Measurements from ENCODE around the gene SOCS1. TPM values are rescaled to one million over a fixed set of nuclear protein-coding genes. Genes with fewer than 3 reads are reported as not detected.

SOCS1 gene
- total and polyA plus RNA-seq, 2 of the 4 experiments (the other 2 are of a cell fraction) = 2.0 to 22.0 TPM

DNA sequence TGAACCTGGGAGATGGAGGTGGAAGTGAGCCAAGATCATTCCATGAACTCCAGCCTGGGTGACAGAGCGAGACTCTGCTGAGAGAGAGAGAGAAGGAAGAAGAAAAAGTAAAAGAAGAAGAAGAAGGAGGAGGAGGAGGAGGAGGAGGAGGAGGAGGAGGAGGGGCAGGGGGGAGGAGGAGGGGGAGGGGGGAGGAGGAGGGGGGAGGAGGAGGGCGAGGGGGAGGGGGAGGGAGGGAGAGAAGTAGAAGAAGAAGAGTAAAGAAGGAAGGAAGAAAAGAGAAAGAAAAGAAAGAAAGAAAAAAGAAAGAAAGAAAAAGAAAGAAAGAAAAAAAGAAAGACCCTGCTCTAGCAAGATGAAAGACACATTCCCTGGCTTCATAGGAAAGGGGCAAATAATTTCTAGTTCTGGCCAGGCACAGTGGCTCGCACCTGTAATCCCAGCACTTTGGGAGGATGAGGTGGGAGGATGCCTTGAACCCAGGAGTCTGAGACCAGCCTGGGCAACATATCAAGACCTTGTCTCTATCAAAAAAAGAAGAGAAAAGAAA is 23.6 kb downstream of the SOCS1 start:
- no peak overlapping the region for H2BK5ac ChIP-seq (ENCODE audit: low read depth, low read length, poor library complexity, severe bottlenecking)
- WGBS, 2 experiments (ENCODE audit: extremely low coverage in 2 of 2, insufficient read length in 1 of 2) = no CpG with 5 or more reads among the region's 3 CpGs

More for the DNA sequence above, 23.6 kb downstream of the SOCS1 start:
- dilution Hi-C loops (cut with HindIII; ENCODE audit: low sequenced_read_pairs, unreplicated experiment) (no loop called here), intact Hi-C loops (cut with micrococcal nuclease) (no loop called here), in situ Hi-C loops (cut with MboI; ENCODE audit: low sequenced_read_pairs) (no loop called here)
- Histone ChIP-seq H2AFZ (replicated peaks; ENCODE audit: low read length, poor library complexity) (no peak overlapping the region), H4K5ac (ENCODE audit: low read depth, low read length) (no peak overlapping the region), H3K4me2 (ENCODE audit: low read depth, low read length) (no peak overlapping the region), H3K23ac (ENCODE audit: low read depth, low read length) (no peak overlapping the region), H2AK5ac (ENCODE audit: low read depth, low read length) (peak overlapping the region; percentile 54; the same call in 1 of the 2 replicates), H3K36me3 (ENCODE audit: control insufficient read depth, insufficient read depth, low read length) (no peaks in the 10 kb centered on the region), H3K14ac (replicated peaks; ENCODE audit: low read depth, low read length) (no peak overlapping the region; the same call in 1 of the 2 replicates), H2BK20ac (ENCODE audit: low read depth, low read length) (no peak overlapping the region), H4K91ac (ENCODE audit: insufficient read depth, low read depth, low read length) (no peak overlapping the region), H3K18ac (ENCODE audit: low read depth, low read length) (no peak overlapping the region), H3K4me3 (ENCODE audit: insufficient read depth, low read depth, low read length) (no peak overlapping the region), H2AK9ac (replicated peaks; ENCODE audit: low read depth, low read length, poor library complexity) (no peak overlapping the region), H3K79me1 (ENCODE audit: low read depth in 1 of 2, low read length in 2 of 2) (no peaks in the 10 kb centered on the region), H3K9me1 (ENCODE audit: insufficient read depth, low read length) (no peaks in the 10 kb centered on the region; the same call in 1 of the 2 replicates), H4K8ac (ENCODE audit: low read depth in 2 of 2, low read length in 2 of 2) (no peak overlapping the region), H3K27me3 (ENCODE audit: control insufficient read depth, insufficient read depth, low read length) (no peaks in the 10 kb centered on the region; the same call in 1 of the 2 replicates), H2BK120ac (ENCODE audit: low read depth, low read length) (no peak overlapping the region), H3K9ac (ENCODE audit: low read depth, low read length) (no peak overlapping the region), H3K27ac (ENCODE audit: insufficient read depth, low read length) (no peak overlapping the region), H3K56ac (ENCODE audit: extremely low read depth, insufficient read depth, low read length) (no peak overlapping the region), H4K20me1 (ENCODE audit: insufficient read depth, low read length) (no peaks in the 10 kb centered on the region), H2BK15ac (ENCODE audit: low read depth, low read length) (no peak overlapping the region), H3K4ac (ENCODE audit: low read depth, low read length) (no peak overlapping the region), H3K4me1 (ENCODE audit: control insufficient read depth, insufficient read depth, low read length) (peaks cover 2% of the 10 kb centered on the region; the same call in 1 of the 2 replicates), H3K9me3 (ENCODE audit: control insufficient read depth, insufficient read depth, low read length) (no peaks in the 10 kb centered on the region)
- ChIA-PET CTCF (no interaction called here), POLR2A (ENCODE audit: unreplicated experiment) (no interaction called here)
- ATAC-seq (ENCODE audit: low read depth) = no peak
- no TSS peak for BruUV-seq (replicated peaks)
- TF ChIP-seq, protein P1, sequence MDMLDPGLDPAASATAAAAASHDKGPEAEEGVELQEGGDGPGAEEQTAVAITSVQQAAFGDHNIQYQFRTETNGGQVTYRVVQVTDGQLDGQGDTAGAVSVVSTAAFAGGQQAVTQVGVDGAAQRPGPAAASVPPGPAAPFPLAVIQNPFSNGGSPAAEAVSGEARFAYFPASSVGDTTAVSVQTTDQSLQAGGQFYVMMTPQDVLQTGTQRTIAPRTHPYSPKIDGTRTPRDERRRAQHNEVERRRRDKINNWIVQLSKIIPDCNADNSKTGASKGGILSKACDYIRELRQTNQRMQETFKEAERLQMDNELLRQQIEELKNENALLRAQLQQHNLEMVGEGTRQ (IDR thresholded peaks at IDR 0.05; ENCODE audit: low read depth, low read length) = no peak
- TF ChIP-seq CHD1 (IDR thresholded peaks at IDR 0.05; ENCODE audit: low read depth, low read length) (no peak), NFE2L2 (IDR thresholded peaks at IDR 0.05; ENCODE audit: low read depth, low read length) (no peak), MAZ (IDR thresholded peaks at IDR 0.05; ENCODE audit: borderline replicate concordance, low read depth, low read length) (no peak), RCOR1 (IDR thresholded peaks at IDR 0.05; ENCODE audit: insufficient replicate concordance, low read length) (no peak), RAD21 (IDR thresholded peaks at IDR 0.05; ENCODE audit: low read length) (no peak), BHLHE40 (IDR thresholded peaks at IDR 0.05; ENCODE audit: low read depth, low read length) (no peak), RFX5 (IDR thresholded peaks at IDR 0.05; ENCODE audit: low read depth, low read length) (no peak), MXI1 (IDR thresholded peaks at IDR 0.05; ENCODE audit: borderline replicate concordance, low read depth, low read length) (no peak), FOS (IDR thresholded peaks at IDR 0.05; ENCODE audit: low read depth, low read length) (no peak), CTCF (conservative IDR thresholded peaks at IDR 0.05; ENCODE audit: low read depth, low read length) (no peak), MAFK (IDR thresholded peaks at IDR 0.05; ENCODE audit: low read depth, low read length) (no peak), SMC3 (IDR thresholded peaks at IDR 0.05; ENCODE audit: low read depth, low read length) (no peak), POLR2A (IDR thresholded peaks at IDR 0.05; ENCODE audit: low read depth, low read length) (no peak), CEBPB (IDR thresholded peaks at IDR 0.05; ENCODE audit: low read depth, low read length) (no peak)
- TF ChIP-seq, protein P2, sequence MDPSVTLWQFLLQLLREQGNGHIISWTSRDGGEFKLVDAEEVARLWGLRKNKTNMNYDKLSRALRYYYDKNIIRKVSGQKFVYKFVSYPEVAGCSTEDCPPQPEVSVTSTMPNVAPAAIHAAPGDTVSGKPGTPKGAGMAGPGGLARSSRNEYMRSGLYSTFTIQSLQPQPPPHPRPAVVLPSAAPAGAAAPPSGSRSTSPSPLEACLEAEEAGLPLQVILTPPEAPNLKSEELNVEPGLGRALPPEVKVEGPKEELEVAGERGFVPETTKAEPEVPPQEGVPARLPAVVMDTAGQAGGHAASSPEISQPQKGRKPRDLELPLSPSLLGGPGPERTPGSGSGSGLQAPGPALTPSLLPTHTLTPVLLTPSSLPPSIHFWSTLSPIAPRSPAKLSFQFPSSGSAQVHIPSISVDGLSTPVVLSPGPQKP (IDR thresholded peaks at IDR 0.05; ENCODE audit: borderline replicate concordance, low read depth, low read length) = no peak
- DNase-seq = no peak

Measured in IMR-90 (cell line).